Astrocyte (in vitro differentiated cells and primary cell): ENCODE data around the gene TOB1. TPM values are rescaled to one million over a fixed set of nuclear protein-coding genes. Genes with fewer than 3 reads are reported as not detected.

Experiments
- DNase-seq: peaks from one replicate; pipeline ENCODE4 v3.0.0-alpha.2; 2010; ENCODE audit warnings: low read depth
- FAIRE-seq: peaks from 2 replicates; lab custom pipeline; 2011; peaks lifted over from hg19 to GRCh38; lab: Jason Lieb, UNC
- H2AFZ ChIP-seq: 2 replicates; pipeline ENCODE4 v1.6.0; 2012; ENCODE audit warnings: low read depth, low read length, inconsistent platforms
- H3K27ac ChIP-seq: 2 replicates; pipeline ENCODE4 v1.5.1; 2011; ENCODE audit warnings: low read depth, low read length, inconsistent platforms
- H3K27me3 ChIP-seq: 2 replicates; pipeline ENCODE4 v1.6.0; 2011; ENCODE audit warnings: low read length, inconsistent platforms; ENCODE audit not compliant: insufficient read depth
- H3K36me3 ChIP-seq: 2 replicates; pipeline ENCODE4 v1.5.1; 2011; ENCODE audit warnings: low read length, inconsistent platforms; ENCODE audit not compliant: insufficient read depth
- H3K4me1 ChIP-seq: 2 replicates; pipeline ENCODE4 v1.5.1; 2011; ENCODE audit warnings: low read length, inconsistent platforms; ENCODE audit not compliant: insufficient read depth
- H3K4me2 ChIP-seq: 2 replicates; pipeline ENCODE4 v1.6.0; 2012; ENCODE audit warnings: low read length, inconsistent platforms
- H3K4me3 ChIP-seq: 2 replicates; pipeline ENCODE4 v1.5.1; 2011; ENCODE audit warnings: low read depth, mild to moderate bottlenecking, low read length, inconsistent platforms; ENCODE audit not compliant: insufficient read depth
- H3K79me2 ChIP-seq: 2 replicates; pipeline ENCODE4 v1.6.0; 2012; ENCODE audit warnings: mild to moderate bottlenecking, low read length, inconsistent platforms; ENCODE audit not compliant: insufficient read depth
- H3K9ac ChIP-seq: 2 replicates; pipeline ENCODE4 v1.6.0; 2012; ENCODE audit warnings: mild to moderate bottlenecking, low read length, inconsistent platforms
- H3K9me3 ChIP-seq: 2 replicates; pipeline ENCODE4 v1.5.1; 2012; ENCODE audit warnings: low read depth, mild to moderate bottlenecking, low read length, inconsistent platforms; ENCODE audit not compliant: insufficient read depth
- H4K20me1 ChIP-seq: 2 replicates; pipeline ENCODE4 v1.6.0; 2012; ENCODE audit warnings: low read length, inconsistent platforms; ENCODE audit not compliant: insufficient read depth
- H3K27ac Mint-ChIP-seq: one replicate; pipeline ENCODE4 v1.8.0; 2021; ENCODE audit warnings: mild to moderate bottlenecking, mixed read lengths; ENCODE audit not compliant: unreplicated experiment
- H3K27me3 Mint-ChIP-seq: one replicate; pipeline ENCODE4 v1.8.0; 2021; ENCODE audit warnings: low read depth, mixed read lengths; ENCODE audit not compliant: unreplicated experiment
- H3K36me3 Mint-ChIP-seq: one replicate; pipeline ENCODE4 v1.8.0; 2021; ENCODE audit warnings: low read depth, mixed read lengths; ENCODE audit not compliant: unreplicated experiment
- H3K4me1 Mint-ChIP-seq: one replicate; pipeline ENCODE4 v1.8.0; 2021; ENCODE audit warnings: low read depth, mixed read lengths; ENCODE audit not compliant: unreplicated experiment
- H3K4me3 Mint-ChIP-seq: one replicate; pipeline ENCODE4 v1.8.0; 2021; ENCODE audit warnings: mild to moderate bottlenecking, moderate library complexity, mixed read lengths; ENCODE audit not compliant: unreplicated experiment
- H3K9me3 Mint-ChIP-seq: one replicate; pipeline ENCODE4 v1.8.0; 2021; ENCODE audit warnings: mild to moderate bottlenecking, mixed read lengths; ENCODE audit not compliant: unreplicated experiment
- EZH2 ChIP-seq: IDR thresholded peaks from 2 replicates; pipeline ENCODE4 v1.6.1; 2012; ENCODE audit warnings: mild to moderate bottlenecking, low read length, inconsistent platforms; ENCODE audit not compliant: insufficient read depth
- total RNA-seq: library from RNA; stranded (reverse); gene quantifications from 2 replicates; pipeline ENCODE4 v1.2.1, GENCODE V29; 2021
- TF ChIP-seq, protein P1 (sequence below): IDR thresholded peaks from 2 replicates; pipeline ENCODE4 v1.5.1; 2011; ENCODE audit warnings: low read depth, mild to moderate bottlenecking, inconsistent platforms, low read length, moderate library complexity; ENCODE audit not compliant: insufficient read depth

The TOB1 gene
- total RNA-seq, 1 donor from 2014 or later = 71.6 TPM

DNA sequence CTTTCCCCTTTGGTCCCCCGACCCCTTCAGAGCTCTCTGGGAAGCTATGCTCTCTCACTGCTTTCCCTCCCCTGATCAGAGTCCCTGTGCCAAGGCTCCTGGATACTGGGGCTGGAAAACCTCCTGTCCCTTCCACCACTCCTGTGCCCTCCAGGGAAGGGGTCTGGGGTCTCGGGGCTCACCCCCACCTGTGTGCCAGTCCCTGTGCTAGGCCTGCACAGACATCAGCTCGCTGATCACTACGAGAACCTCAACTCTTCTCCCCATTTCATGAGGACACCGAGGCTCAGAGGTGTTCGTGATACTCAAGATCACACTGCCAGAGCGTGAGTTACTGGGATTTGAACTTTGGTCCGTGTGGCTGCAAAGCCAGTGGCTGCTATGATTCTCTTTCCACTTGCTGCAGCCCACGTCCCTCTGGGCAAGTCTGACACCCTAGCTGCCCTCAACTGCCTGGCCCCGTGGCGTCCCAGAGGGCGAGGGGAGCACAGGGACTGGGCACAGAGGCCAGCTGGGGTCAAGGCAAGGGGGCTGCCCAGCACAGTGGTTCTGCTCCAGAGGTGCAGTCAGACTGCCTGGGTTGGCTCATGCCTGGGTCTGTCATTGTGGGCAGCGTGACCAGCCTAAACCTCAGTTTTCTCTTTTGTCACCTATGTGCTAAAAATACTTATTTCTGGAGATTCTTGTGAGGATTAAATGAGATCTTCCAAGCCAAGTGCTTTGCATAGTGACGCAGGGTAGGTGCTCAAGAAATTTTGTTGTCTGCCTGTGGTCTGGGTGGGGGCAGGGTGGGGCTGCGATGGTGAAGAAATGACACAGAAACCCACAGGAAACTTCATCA lies 43.8 kb upstream of the TOB1 start:
- no peak overlapping the region for H3K27ac ChIP-seq
- peaks cover 21% of the 10 kb centered on the region for H3K27me3 Mint-ChIP-seq
- no peak overlapping the region for H2AFZ ChIP-seq
- no peaks in the 10 kb centered on the region for H4K20me1 ChIP-seq
- no peaks in the 10 kb centered on the region for H3K36me3 ChIP-seq
- no peak overlapping the region for H3K9ac ChIP-seq
- FAIRE-seq = no peak
- H3K4me3 Mint-ChIP-seq = no peak overlapping the region
- no peak overlapping the region for H3K4me2 ChIP-seq
- TF ChIP-seq, protein P1, sequence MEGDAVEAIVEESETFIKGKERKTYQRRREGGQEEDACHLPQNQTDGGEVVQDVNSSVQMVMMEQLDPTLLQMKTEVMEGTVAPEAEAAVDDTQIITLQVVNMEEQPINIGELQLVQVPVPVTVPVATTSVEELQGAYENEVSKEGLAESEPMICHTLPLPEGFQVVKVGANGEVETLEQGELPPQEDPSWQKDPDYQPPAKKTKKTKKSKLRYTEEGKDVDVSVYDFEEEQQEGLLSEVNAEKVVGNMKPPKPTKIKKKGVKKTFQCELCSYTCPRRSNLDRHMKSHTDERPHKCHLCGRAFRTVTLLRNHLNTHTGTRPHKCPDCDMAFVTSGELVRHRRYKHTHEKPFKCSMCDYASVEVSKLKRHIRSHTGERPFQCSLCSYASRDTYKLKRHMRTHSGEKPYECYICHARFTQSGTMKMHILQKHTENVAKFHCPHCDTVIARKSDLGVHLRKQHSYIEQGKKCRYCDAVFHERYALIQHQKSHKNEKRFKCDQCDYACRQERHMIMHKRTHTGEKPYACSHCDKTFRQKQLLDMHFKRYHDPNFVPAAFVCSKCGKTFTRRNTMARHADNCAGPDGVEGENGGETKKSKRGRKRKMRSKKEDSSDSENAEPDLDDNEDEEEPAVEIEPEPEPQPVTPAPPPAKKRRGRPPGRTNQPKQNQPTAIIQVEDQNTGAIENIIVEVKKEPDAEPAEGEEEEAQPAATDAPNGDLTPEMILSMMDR = no peak
- TF ChIP-seq EZH2 = no peak
- no peaks in the 10 kb centered on the region for H3K4me1 ChIP-seq
- no peak overlapping the region for H3K4me3 ChIP-seq
- no peaks in the 10 kb centered on the region for H3K36me3 Mint-ChIP-seq
- H3K27me3 ChIP-seq = no peaks in the 10 kb centered on the region
- H3K4me1 Mint-ChIP-seq = peaks cover 4% of the 10 kb centered on the region
- H3K9me3 Mint-ChIP-seq = no peaks in the 10 kb centered on the region
- H3K27ac Mint-ChIP-seq = peak overlapping the region; percentile 18
- DNase-seq = no peak
- H3K79me2 ChIP-seq = no peaks in the 10 kb centered on the region
- H3K9me3 ChIP-seq = no peaks in the 10 kb centered on the region

DNA sequence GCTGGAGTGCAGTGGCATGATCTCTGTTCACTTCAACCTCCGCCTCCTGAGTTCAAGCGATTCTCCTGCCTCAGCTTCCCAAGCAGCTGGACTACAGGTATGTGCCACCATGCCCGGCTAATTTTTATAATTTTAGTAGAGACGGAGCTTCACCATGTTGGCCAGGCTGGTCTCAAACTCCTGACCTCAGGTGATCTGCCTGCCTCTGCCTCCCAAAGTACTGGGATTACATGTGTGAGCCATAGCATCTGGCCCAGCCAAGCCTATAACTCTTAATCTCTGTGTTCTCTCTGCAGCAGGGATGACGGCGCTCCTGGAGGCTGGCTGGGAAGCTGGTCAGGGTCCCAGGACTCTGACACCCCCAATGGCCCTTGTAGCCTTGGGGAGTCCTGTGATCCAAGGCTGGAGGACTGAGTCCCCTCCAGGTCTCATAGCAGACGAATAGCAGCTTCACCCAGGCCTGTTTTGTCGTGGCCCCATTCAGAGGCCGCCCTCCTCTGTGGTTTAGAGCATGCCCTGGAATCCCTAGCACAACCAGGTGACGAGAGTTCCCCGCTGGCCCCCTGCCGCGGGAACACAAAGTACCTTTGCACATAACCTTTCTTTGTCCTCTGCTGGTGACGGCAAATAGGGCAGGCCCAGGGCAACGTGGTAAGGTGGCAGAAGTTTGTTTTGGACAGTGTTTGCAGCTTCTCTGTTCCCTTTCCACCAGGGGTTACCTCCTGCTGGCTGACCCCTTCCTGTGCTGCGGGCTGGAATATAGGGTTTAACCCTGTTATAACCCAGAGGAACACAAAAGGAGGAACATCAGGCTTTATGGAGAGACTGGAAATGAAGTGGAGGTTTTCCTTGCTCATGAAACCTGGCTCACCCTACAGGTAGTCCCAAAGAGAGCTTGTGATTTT lies 43.0 kb upstream of the TOB1 start:
- Histone ChIP-seq H3K36me3 (no peaks in the 10 kb centered on the region), H4K20me1 (no peaks in the 10 kb centered on the region), H3K9me3 (no peaks in the 10 kb centered on the region), H3K4me1 (peaks cover 7% of the 10 kb centered on the region), H3K4me2 (no peak overlapping the region), H3K9ac (no peak overlapping the region), H3K27ac (no peak overlapping the region), H2AFZ (no peak overlapping the region), H3K79me2 (no peaks in the 10 kb centered on the region), H3K4me3 (no peak overlapping the region), H3K27me3 (no peaks in the 10 kb centered on the region)
- FAIRE-seq (no peak), DNase-seq (no peak)
- TF ChIP-seq, protein P1 = no peak
- no peak for TF ChIP-seq EZH2
- Mint-ChIP-seq H3K4me1 (peaks cover 5% of the 10 kb centered on the region), H3K27me3 (peaks cover 21% of the 10 kb centered on the region), H3K27ac (peak overlapping the region; percentile 18), H3K4me3 (no peak overlapping the region), H3K9me3 (no peaks in the 10 kb centered on the region), H3K36me3 (no peaks in the 10 kb centered on the region)
